C4-2B (cell line): Measurements from ENCODE around the gene UGT1A8.
"Not testable (repeated sequence)": the region's sequence is repeated elsewhere in the genome, so short reads cannot be mapped to it uniquely, and the experiment has no call there.

Source experiments
- H3K27ac ChIP-seq: fragments of 450-650 bp; 2 replicates; pipeline ENCODE4 v1.5.1; 2017
- ZFX ChIP-seq: fragments of 450-650 bp; IDR thresholded peaks from 2 replicates; pipeline ENCODE4 v1.6.1; 2017
- TF ChIP-seq, protein P1 (sequence below): fragments of 450-650 bp; conservative IDR thresholded peaks from 2 replicates; pipeline ENCODE4 v1.5.1; 2017; ENCODE audit warnings: mild to moderate bottlenecking

UGT1A8 gene

DNA sequence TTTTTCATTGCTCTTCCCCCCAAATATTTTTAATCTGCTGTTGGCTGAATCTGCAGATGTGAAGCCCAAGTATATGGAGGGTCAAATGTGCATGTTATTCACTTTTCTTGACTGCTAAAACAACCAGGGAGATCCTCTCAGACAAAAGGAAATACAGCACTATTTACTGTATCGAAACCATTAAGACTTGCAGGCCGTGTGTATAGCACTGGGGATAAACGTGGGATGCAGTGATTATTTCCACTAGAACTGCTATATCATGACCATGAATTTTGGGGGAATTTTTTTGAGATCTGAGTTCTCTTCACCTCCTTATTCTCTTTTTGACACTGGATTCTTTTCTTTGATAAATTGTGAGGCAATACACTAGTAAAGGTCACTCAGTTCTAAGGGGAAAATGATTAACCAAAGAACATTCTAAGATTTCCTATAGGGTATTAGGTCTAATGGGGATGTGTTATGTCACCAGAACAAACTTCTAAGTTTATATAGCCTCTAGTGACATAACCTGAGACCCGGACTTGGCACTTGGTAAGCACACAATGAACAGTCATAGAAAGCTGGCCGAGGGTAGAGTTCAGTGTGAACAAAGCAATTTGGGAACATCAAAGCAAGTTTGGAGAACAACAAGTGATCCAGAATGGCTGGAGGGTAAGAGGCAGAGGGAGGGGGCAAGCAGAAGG is 127.8 kb downstream of the UGT1A8 start:
- no peak overlapping the region for H3K27ac ChIP-seq
- TF ChIP-seq, protein P1, sequence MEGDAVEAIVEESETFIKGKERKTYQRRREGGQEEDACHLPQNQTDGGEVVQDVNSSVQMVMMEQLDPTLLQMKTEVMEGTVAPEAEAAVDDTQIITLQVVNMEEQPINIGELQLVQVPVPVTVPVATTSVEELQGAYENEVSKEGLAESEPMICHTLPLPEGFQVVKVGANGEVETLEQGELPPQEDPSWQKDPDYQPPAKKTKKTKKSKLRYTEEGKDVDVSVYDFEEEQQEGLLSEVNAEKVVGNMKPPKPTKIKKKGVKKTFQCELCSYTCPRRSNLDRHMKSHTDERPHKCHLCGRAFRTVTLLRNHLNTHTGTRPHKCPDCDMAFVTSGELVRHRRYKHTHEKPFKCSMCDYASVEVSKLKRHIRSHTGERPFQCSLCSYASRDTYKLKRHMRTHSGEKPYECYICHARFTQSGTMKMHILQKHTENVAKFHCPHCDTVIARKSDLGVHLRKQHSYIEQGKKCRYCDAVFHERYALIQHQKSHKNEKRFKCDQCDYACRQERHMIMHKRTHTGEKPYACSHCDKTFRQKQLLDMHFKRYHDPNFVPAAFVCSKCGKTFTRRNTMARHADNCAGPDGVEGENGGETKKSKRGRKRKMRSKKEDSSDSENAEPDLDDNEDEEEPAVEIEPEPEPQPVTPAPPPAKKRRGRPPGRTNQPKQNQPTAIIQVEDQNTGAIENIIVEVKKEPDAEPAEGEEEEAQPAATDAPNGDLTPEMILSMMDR = no peak
- TF ChIP-seq ZFX = no peak

DNA sequence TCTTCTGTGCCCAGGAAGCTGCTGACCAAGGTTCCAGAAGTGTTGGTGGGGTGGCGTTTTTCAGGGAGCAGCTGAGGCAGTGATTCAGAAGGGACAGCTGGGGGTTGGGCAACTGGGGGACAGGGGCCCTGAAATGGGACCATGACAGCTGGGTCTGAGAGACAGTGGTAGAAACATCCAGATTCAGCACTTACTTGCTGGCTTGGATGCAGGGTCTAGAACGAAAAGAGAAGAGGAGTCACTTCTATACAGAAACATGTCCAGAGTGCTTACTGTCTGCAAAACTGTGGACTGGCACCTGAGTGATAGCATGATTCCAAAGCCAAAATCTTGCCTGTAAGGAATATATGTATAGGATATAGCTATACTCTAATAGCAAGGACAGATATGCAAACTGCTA is 128.4 kb downstream of the UGT1A8 start:
- H3K27ac ChIP-seq = not testable (repeated sequence)

DNA sequence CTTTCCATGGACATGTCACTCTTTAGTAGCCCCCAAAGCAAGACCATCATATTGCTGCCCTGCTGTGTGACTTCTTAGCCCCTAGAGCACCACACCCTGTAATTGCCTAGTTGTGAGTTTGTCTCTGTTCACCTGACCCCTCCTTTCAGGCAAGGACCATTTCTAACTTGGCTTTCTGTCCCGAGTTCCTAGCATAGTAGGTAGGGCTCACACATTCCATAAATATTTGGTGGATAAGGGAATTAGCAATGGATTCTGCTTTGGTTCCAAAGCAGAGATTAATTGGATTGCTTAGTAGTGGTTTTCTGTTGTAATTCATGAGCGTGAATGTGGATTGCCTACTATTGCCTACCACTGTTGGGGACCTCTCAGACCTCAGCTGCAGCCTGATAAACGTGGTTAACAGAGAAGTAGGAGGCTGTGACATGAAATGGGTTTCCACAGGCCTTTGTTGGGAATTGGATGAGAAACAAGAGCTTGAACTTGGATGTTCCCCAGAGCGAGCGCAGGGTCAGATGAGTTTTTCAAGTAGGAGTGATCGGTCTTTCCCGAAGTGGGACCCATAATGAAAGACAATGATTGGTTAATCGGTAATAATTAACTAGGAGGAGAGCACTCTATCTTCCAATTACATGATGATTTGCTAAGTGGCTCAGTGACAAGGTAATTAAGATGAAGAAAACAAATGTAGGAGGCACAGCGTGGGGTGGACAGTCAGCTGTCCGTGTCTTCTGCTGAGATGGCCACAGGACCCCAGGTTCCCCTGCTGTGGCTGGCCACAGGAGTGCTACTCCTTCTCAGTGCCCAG is 129.2 kb downstream of the UGT1A8 start:
- TF ChIP-seq ZFX = no peak
- TF ChIP-seq, protein P1 = no peak
- no peak overlapping the region for H3K27ac ChIP-seq

DNA sequence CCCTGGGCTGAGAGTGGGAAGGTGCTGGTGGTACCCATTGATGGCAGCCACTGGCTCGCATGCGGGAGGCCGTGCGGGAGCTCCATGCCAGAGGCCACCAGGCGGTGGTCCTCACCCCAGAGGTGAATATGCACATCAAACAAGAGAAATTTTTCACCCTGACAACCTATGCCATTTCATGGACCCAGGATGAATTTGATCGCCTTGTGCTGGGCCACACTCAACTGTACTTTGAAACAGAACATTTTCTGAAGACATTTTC is 129.8 kb downstream of the UGT1A8 start:
- TF ChIP-seq ZFX = no peak
- TF ChIP-seq, protein P1 = no peak

DNA sequence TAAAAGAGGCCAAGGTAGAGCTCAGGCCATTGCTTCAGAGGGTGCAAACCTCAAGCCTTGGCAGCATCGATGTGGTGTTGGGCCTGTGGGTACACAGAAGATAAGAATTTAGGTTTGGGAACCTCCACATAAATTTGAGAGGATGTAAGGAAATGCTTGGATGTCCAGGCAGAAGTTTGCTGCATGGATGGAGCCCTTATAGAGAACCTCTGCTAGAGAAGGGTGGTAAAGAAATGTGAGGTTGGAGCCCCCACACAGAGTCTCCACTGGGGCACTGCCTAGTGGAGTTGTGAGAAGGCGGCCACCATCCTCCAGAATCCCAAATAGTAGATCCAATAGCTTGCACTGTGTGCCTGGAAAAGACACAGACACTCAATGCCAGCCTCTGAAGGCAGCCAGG is 133.3 kb downstream of the UGT1A8 start:
- H3K27ac ChIP-seq = not testable (repeated sequence)

More for the DNA sequence above, 129.8 kb downstream of the UGT1A8 start:
- no peak overlapping the region for H3K27ac ChIP-seq

DNA sequence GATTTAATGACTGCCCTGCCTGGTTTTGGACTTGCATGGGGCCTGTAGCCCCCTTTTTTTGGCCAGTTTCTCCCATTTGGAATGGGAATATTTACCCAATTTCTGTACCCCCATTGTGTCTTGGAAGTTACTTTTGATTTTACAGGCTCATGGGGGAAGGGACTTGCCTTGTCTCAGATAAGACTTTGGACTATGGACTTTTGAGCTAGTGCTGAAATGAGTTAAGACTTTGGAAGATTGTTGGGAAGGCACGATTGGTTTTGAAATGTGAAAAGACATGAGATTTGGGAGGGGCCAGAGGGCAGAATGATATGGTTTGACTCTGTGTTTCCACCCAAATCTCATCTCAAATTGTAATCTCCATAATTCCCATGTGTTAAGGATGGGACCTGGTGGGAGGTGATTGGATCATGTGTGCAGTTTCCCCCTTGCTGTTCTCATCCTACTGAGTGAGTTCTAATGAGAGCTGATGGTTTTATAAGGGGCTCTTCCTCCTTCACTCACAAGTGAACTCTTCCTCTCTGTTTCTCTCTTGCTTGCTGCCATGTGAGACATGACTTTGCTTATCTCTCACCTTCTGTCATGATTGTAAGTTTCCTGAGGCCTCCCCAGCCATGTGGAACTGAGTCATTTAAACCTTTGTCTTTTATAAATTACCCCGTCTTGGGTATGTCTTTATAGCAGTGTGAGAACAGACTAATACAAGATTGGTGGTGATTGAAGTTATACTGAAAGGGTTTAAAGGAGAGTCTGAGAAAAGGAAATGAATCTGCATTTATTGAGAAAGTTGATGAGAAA is 134.0 kb downstream of the UGT1A8 start:
- H3K27ac ChIP-seq = not testable (repeated sequence)

DNA sequence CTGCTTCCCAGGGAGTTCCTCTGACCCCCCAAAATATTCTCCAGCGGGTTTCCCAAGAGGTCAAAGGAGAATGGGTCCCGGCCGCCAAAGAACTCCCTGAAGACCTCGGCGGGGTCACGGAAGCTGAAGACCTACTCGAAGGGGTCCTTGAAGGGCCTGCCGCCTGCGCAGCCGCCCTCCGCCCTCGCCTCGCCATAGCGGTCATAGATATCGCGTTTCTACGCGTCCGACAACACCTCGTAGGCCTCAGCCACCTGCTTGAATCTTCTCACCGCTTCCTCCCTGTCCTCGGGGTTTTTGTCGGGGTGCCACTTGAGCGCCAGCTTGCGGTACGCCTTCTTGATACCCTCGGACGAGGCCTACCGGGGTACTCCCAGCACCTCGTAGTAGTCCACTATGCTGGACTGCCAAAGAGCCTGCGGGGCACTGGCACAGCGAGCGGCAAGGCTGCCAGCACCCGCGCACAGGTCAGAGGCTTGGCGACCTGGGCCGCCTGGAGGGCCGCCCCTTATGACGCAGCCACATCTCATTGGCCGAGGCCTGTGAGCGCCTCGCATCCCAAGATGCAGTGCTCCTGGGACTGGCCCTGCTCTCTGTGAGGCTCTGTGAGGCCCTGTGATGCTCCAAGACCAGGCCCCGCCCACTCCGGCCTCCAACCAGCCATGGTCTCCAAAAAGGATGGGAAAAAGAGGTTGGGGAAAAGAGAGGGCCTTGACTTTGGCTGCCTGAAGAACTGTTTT is 137.6 kb downstream of the UGT1A8 start:
- no peak for TF ChIP-seq ZFX
- TF ChIP-seq, protein P1 = no peak

DNA sequence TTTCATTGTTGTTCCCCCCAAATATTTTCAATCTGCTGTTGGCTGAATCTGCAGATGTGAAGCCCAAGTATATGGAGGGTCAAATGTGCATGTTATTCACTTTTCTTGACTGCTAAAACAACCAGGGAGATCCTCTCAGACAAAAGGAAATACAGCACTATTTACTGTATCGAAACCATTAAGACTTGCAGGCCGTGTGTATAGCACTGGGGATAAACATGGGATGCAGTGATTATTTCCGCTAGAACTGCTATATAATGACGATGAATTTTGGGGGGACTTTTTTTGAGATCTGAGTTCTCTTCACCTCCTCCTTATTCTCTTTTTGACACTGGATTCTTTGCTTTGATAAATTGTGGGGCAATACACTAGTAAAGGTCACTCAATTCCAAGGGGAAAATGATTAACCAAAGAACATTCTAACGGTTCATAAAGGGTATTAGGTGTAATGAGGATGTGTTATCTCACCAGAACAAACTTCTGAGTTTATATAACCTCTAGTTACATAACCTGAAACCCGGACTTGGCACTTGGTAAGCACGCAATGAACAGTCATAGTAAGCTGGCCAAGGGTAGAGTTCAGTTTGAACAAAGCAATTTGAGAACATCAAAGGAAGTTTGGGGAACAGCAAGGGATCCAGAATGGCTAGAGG is 139.1 kb downstream of the UGT1A8 start:
- no peak overlapping the region for H3K27ac ChIP-seq
- TF ChIP-seq, protein P1 = no peak
- TF ChIP-seq ZFX = no peak

More for the DNA sequence above, 137.6 kb downstream of the UGT1A8 start:
- no peak overlapping the region for H3K27ac ChIP-seq
